HUDEP-2 (cell line): Measurements from ENCODE around the gene PHF5A.

Experiments
- DNase-seq, 76 experiments: peaks; one replicate each; lab custom pipeline; 2025; ENCODE audit not compliant: unreplicated experiment in 76 of 76; lab: John Stamatoyannopoulos, UW

The PHF5A gene

GRCh38 chr22:41468381-41469217, at the start of gene PHF5A, which contains the start of gene ACO2:
TSS of gene PHF5A (minus strand) at chr22:41468692. CDS start at chr22:41468653, 39 bp downstream.
TSS of gene ACO2 (plus strand) at chr22:41469117. CDS start at chr22:41469147, 30 bp downstream.
- DNase-seq, result peak in 75 of 76 experiments; percentile 44 to 98 (median 92)

GRCh38 chr22:41518048-41518347, 49.5 kb upstream of the PHF5A start:
- no peak for DNase-seq

- DNase-seq, result peak in 34 of 76 experiments; percentile 8 to 63 (median 34)
Observed at GRCh38 chr22:41517172-41518047, 48.9 kb upstream of the PHF5A start.

GRCh38 chr22:41516462-41516861, 48.0 kb upstream of the PHF5A start:
- DNase-seq, result no peak

- DNase-seq, result no peak
Observed at GRCh38 chr22:41513391-41513790, 44.9 kb upstream of the PHF5A start.

GRCh38 chr22:41512421-41513194, 44.1 kb upstream of the PHF5A start:
- DNase-seq, result peak in 52 of 76 experiments; percentile 11 to 70 (median 42)

GRCh38 chr22:41511521-41511968, 43.1 kb upstream of the PHF5A start:
- DNase-seq, result no peak

- no peak for DNase-seq
Observed at GRCh38 chr22:41508770-41509170, 40.3 kb upstream of the PHF5A start.

- no peak for DNase-seq
Observed at GRCh38 chr22:41507330-41508063, 39.0 kb upstream of the PHF5A start.

- peak in 2 of 76 experiments; percentile 18 to 34 for DNase-seq
Observed at GRCh38 chr22:41505511-41506220, 37.2 kb upstream of the PHF5A start.

GRCh38 chr22:41504816-41505215, 36.3 kb upstream of the PHF5A start:
- peak in 1 of 76 experiments; percentile 15 for DNase-seq

GRCh38 chr22:41504397-41504796, 35.9 kb upstream of the PHF5A start:
- no peak for DNase-seq

GRCh38 chr22:41501209-41501608, 32.7 kb upstream of the PHF5A start:
- peak in 19 of 76 experiments; percentile 8 to 43 (median 19) for DNase-seq

GRCh38 chr22:41500303-41500702, 31.8 kb upstream of the PHF5A start:
- no peak for DNase-seq

GRCh38 chr22:41499624-41500280, 31.3 kb upstream of the PHF5A start:
- DNase-seq, result no peak

GRCh38 chr22:41498303-41498835, 29.9 kb upstream of the PHF5A start:
- peak in 7 of 76 experiments; percentile 5 to 26 (median 15) for DNase-seq

GRCh38 chr22:41491374-41492100, 23.0 kb upstream of the PHF5A start:
- DNase-seq, result no peak
